SK-N-SH (cell line): ENCODE results near the gene RAB3IL1. TPM values are rescaled to one million over a fixed set of nuclear protein-coding genes. Genes with fewer than 3 reads are reported as not detected.

ENCODE experiments used
- CTCF ChIA-PET: fragments of 300-600, 350-600 bp; formaldehyde crosslinking; extraction: SDS; loops from one replicate; lab custom pipeline; 2021; lab: Yijun Ruan, JAX
- POLR2A ChIA-PET: fragments of 350-600 bp; sonication (Branson Sonifier 250); formaldehyde crosslinking; extraction: SDS; loops from one replicate; lab custom pipeline; 2020; ENCODE audit warnings: antibody characterized with exemption, inconsistent platforms; lab: Yijun Ruan, JAX
- DNase-seq: peaks from one replicate; pipeline ENCODE4 v3.0.0; 2012
- H2AFZ ChIP-seq: fragments of 200-600 bp; sonication (generic); 2 replicates; pipeline ENCODE4 v1.8.1; 2016; ENCODE audit warnings: antibody characterized with exemption, mild to moderate bottlenecking, low read depth
- H3F3A ChIP-seq: fragments of 200-600 bp; sonication (generic); replicated peaks from 2 replicates; pipeline ENCODE3; 2016; ENCODE audit warnings: antibody characterized with exemption, mild to moderate bottlenecking; ENCODE audit not compliant: insufficient read depth
- H3K27ac ChIP-seq, 2 experiments: fragments of 200-500 bp in 1 of 2; fragments of 200-600 bp in 1 of 2; sonication (Bioruptor generic) in 1 of 2; sonication (generic), shearing (Covaris generic) in 1 of 2; 2 replicates each; pipeline versions ENCODE4 v1.5.1 to v1.6.1; 2014 to 2016; ENCODE audit warnings: low read depth in 2 of 2, inconsistent platforms in 1 of 2, low read length in 1 of 2, mild to moderate bottlenecking in 1 of 2, mixed read lengths in 1 of 2
- H3K27me3 ChIP-seq: fragments of 200-600 bp; sonication (generic), shearing (Covaris generic); 2 replicates; pipeline ENCODE4 v1.6.1; 2016; ENCODE audit warnings: mixed run types; ENCODE audit not compliant: insufficient read depth
- H3K36me3 ChIP-seq, 2 experiments: fragments of 200-500 bp in 1 of 2; fragments of 200-600 bp in 1 of 2; sonication (Bioruptor generic) in 1 of 2; sonication (generic) in 1 of 2; replicated peaks in 1 of 2; 2 replicates each; pipeline versions ENCODE3 to v1.5.1; 2014 to 2016; ENCODE audit warnings: low read length in 1 of 2, mild to moderate bottlenecking in 1 of 2; ENCODE audit not compliant: insufficient read depth in 2 of 2, control insufficient read depth in 1 of 2
- H3K4me1 ChIP-seq, 2 experiments: fragments of 200-500 bp in 1 of 2; fragments of 200-600 bp in 1 of 2; sonication (Bioruptor generic) in 1 of 2; sonication (generic), shearing (Covaris generic) in 1 of 2; 2 replicates each; pipeline versions ENCODE4 v1.5.1 to v1.6.1; 2014 to 2016; ENCODE audit warnings: low read depth in 1 of 2, low read length in 1 of 2, mixed run types in 1 of 2; ENCODE audit not compliant: insufficient read depth in 2 of 2, control insufficient read depth in 1 of 2
- H3K4me2 ChIP-seq: fragments of 200-600 bp; sonication (generic), shearing (Covaris generic); 2 replicates; pipeline ENCODE4 v1.6.1; 2017; ENCODE audit warnings: mixed run types
- H3K4me3 ChIP-seq, 2 experiments: fragments of 200-500 bp in 1 of 2; fragments of 200-600 bp in 1 of 2; sonication (Bioruptor generic) in 1 of 2; sonication (generic), shearing (Covaris generic) in 1 of 2; 2 replicates each; pipeline versions ENCODE4 v1.5.1 to v1.8.1; 2014 to 2016; ENCODE audit warnings: low read depth in 2 of 2, inconsistent platforms in 1 of 2, low read length in 1 of 2, mild to moderate bottlenecking in 1 of 2, mixed read lengths in 1 of 2, moderate library complexity in 1 of 2
- H3K79me2 ChIP-seq: fragments of 200-600 bp; sonication (generic); 2 replicates; pipeline ENCODE4 v1.8.1; 2017; ENCODE audit warnings: mild to moderate bottlenecking; ENCODE audit not compliant: insufficient read depth
- H3K9ac ChIP-seq: fragments of 200-600 bp; sonication (generic); 2 replicates; pipeline ENCODE4 v1.6.1; 2017; ENCODE audit warnings: mixed run types
- H3K9me2 ChIP-seq: fragments of 200-600 bp; sonication (generic); 2 replicates; pipeline ENCODE4 v1.6.1; 2017; ENCODE audit warnings: mixed run types
- H3K9me3 ChIP-seq: fragments of 200-600 bp; sonication (generic); 2 replicates; pipeline ENCODE4 v1.6.1; 2017; ENCODE audit warnings: mixed run types, mild to moderate bottlenecking, moderate library complexity
- H4K20me1 ChIP-seq: fragments of 200-600 bp; sonication (generic); 2 replicates; pipeline ENCODE4 v1.6.1; 2017; ENCODE audit warnings: mild to moderate bottlenecking, mixed run types; ENCODE audit not compliant: insufficient read depth
- ELF1 ChIP-seq: IDR thresholded peaks from 2 replicates; pipeline ENCODE4 v1.4.0; 2012
- FOSL2 ChIP-seq: IDR thresholded peaks from 2 replicates; pipeline ENCODE4 v1.4.0; 2012; ENCODE audit warnings: low read depth, mild to moderate bottlenecking, moderate library complexity, borderline replicate concordance
- GABPA ChIP-seq: IDR thresholded peaks from 2 replicates; pipeline ENCODE4 v1.4.0; 2012; ENCODE audit warnings: low read depth, mild to moderate bottlenecking
- PBX3 ChIP-seq: IDR thresholded peaks from 2 replicates; pipeline ENCODE4; 2012
- POLR2AphosphoS5 ChIP-seq: IDR thresholded peaks from 2 replicates; pipeline ENCODE4 v1.6.1; 2012; ENCODE audit warnings: low read depth, low read length
- RCOR1 ChIP-seq: fragments of 150-350 bp; IDR thresholded peaks from 2 replicates; pipeline ENCODE4 v1.6.1; 2017; ENCODE audit warnings: antibody characterized with exemption, low read length
- RFX5 ChIP-seq: IDR thresholded peaks from 2 replicates; pipeline ENCODE4 v1.6.1; 2012; ENCODE audit warnings: mild to moderate bottlenecking, improper control_type of control experiment, low read length
- SIN3A ChIP-seq: IDR thresholded peaks from 2 replicates; pipeline ENCODE4 v1.6.1; 2012; ENCODE audit warnings: low read depth, mild to moderate bottlenecking, low read length, moderate library complexity, borderline replicate concordance
- SMC3 ChIP-seq: IDR thresholded peaks from 2 replicates; pipeline ENCODE4 v1.6.1; 2012; ENCODE audit warnings: low read depth, low read length, improper control_type of control experiment
- YY1 ChIP-seq: IDR thresholded peaks from 2 replicates; pipeline ENCODE4 v1.4.0; 2012; ENCODE audit warnings: low read depth, mild to moderate bottlenecking
- ZBTB33 ChIP-seq: IDR thresholded peaks from 2 replicates; pipeline ENCODE4 v1.4.0; 2012; ENCODE audit warnings: low read depth, borderline replicate concordance
- WGBS: methylation state at CpG from one replicate; pipeline ENCODE4 v1.1.6; 2017; ENCODE audit warnings: low lambda C conversion rate; 5-methylcytosine and 5-hydroxymethylcytosine counted together
- polyA plus RNA-seq, 3 experiments: library from polyadenylated mRNA; depleted of rRNA; stranded (reverse); fragments of >200 nt; gene quantifications; 2 replicates each; pipeline ENCODE4 v1.2.3, GENCODE V29; 2012
- TF ChIP-seq, protein P1 (sequence below): IDR thresholded peaks from 2 replicates; pipeline ENCODE4 v1.6.1; 2012; ENCODE audit warnings: mild to moderate bottlenecking, low read depth, low read length, moderate library complexity

RAB3IL1 gene
- polyA plus RNA-seq, 1 of the 3 experiments (the other 2 are of a cell fraction) = 10.2 TPM

DNA sequence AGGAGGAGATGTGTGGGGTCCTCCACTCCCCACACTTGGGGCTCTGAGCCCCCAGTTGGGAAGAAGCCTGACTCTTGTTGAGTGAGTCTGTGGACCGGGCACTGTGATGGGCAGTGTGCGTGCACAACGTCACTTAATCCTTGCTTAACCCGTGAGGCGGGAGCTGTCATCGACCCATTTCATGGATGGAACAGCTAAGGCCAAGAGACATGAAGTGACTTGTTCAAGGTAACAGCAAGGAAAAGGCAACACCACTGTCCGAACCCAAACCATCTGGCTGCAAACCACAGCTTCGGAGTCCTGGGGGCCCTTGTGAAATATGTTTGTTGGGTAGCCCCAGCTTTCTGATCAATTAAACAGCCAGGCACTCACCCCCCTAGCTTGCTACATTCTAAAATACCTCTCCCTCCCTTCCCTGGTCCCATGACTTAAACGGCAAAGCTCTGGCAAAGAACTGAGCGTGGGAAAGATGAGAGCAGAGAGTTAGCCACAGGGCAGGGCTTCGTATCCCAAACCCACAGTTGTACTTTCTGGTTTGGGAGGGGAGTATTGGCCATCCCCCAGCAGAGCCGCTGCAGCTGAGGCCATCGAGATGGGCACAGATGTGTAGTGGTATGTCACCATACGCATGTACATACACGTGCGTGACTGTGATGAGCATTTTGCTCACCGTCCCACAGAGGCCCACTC is 63.0 kb downstream of the RAB3IL1 start:
- no peak overlapping the region for H2AFZ ChIP-seq
- no peak for DNase-seq
- TF ChIP-seq SMC3 (no peak), YY1 (no peak), SIN3A (no peak), ZBTB33 (no peak), RFX5 (no peak), GABPA (no peak), RCOR1 (no peak), PBX3 (no peak), POLR2AphosphoS5 (no peak), FOSL2 (no peak), ELF1 (no peak)
- TF ChIP-seq, protein P1, sequence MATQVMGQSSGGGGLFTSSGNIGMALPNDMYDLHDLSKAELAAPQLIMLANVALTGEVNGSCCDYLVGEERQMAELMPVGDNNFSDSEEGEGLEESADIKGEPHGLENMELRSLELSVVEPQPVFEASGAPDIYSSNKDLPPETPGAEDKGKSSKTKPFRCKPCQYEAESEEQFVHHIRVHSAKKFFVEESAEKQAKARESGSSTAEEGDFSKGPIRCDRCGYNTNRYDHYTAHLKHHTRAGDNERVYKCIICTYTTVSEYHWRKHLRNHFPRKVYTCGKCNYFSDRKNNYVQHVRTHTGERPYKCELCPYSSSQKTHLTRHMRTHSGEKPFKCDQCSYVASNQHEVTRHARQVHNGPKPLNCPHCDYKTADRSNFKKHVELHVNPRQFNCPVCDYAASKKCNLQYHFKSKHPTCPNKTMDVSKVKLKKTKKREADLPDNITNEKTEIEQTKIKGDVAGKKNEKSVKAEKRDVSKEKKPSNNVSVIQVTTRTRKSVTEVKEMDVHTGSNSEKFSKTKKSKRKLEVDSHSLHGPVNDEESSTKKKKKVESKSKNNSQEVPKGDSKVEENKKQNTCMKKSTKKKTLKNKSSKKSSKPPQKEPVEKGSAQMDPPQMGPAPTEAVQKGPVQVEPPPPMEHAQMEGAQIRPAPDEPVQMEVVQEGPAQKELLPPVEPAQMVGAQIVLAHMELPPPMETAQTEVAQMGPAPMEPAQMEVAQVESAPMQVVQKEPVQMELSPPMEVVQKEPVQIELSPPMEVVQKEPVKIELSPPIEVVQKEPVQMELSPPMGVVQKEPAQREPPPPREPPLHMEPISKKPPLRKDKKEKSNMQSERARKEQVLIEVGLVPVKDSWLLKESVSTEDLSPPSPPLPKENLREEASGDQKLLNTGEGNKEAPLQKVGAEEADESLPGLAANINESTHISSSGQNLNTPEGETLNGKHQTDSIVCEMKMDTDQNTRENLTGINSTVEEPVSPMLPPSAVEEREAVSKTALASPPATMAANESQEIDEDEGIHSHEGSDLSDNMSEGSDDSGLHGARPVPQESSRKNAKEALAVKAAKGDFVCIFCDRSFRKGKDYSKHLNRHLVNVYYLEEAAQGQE = no peak
- ChIA-PET POLR2A (no interaction called here), CTCF (interaction anchor here (1.0 to 1.9 kb wide), 8 partner anchors 10 to 254 kb away, joined by 3 to 6 read pairs (median 4); no protein-coding TSS in a partner anchor)
- no peaks in the 10 kb centered on the region for H3K9me2 ChIP-seq
- no peak overlapping the region for H3K4me3 ChIP-seq
- H3K9me3 ChIP-seq = no peaks in the 10 kb centered on the region
- no peak overlapping the region for H3K4me2 ChIP-seq
- H3K9ac ChIP-seq = no peak overlapping the region
- H4K20me1 ChIP-seq = no peaks in the 10 kb centered on the region
- peaks cover 3 to 7% of the 10 kb centered on the region in 2 experiments; a peak in 2 of 4 replicates for H3K4me1 ChIP-seq
- H3K36me3 ChIP-seq = peaks cover 9 to 47% of the 10 kb centered on the region in 2 experiments
- no peaks in the 10 kb centered on the region for H3F3A ChIP-seq
- no peaks in the 10 kb centered on the region for H3K79me2 ChIP-seq
- no peaks in the 10 kb centered on the region for H3K27me3 ChIP-seq
- WGBS = 97% methylated on average over 17 of the region's 17 CpGs
- H3K27ac ChIP-seq = no peak overlapping the region
